Upper lobe of right lung (tissue), 1 donor: ENCODE data around the gene SPSB3. TPM values are rescaled to one million over a fixed set of nuclear protein-coding genes. Genes with fewer than 3 reads are reported as not detected.

ENCODE experiments used
- ATAC-seq: fragments of 200-7000 bp; cut with Tn5 transposase; one replicate; pipeline ENCODE4 v1.9.1; 2020; ENCODE audit warnings: mild to moderate bottlenecking, moderate library complexity
- DNase-seq: peaks from one replicate; pipeline ENCODE4 v3.0.0-alpha.2; 2020
- H3K27ac ChIP-seq: fragments of 200-600 bp; one replicate; pipeline ENCODE4 v1.8.0; 2022
- H3K27me3 ChIP-seq: fragments of 200-600 bp; one replicate; pipeline ENCODE4 v1.8.0; 2022; ENCODE audit warnings: mild to moderate bottlenecking
- H3K36me3 ChIP-seq: fragments of 200-600 bp; one replicate; pipeline ENCODE4 v1.8.0; 2022
- H3K4me1 ChIP-seq: fragments of 200-600 bp; one replicate; pipeline ENCODE4 v1.8.0; 2022
- H3K4me3 ChIP-seq: fragments of 200-600 bp; one replicate; pipeline ENCODE4 v1.8.0; 2022; ENCODE audit warnings: mild to moderate bottlenecking
- H3K9me3 ChIP-seq: fragments of 200-600 bp; one replicate; pipeline ENCODE4 v1.8.0; 2022
- CTCF ChIP-seq: fragments of 200-600 bp; IDR thresholded peaks from one replicate; pipeline ENCODE4 v1.8.0; 2022; ENCODE audit warnings: antibody characterized with exemption
- intact Hi-C: fragments of 100-400 bp; cut with DNase I; formaldehyde crosslinking; loops from one replicate; pipeline ENCODE4 v1.11.0; 2022
- total RNA-seq: library from RNA; stranded (reverse); fragmentation: NEBNext Ultra II Directional; extraction: Animal tissue kit (Norgen Biotek cat#: 25700); gene quantifications from one replicate; pipeline ENCODE4 v1.2.1, GENCODE V29; 2021
- donor health status: DM: no; HTN: yes; CAD: no; lungs with severe emphysema.

Gene SPSB3
- total RNA-seq, 1 donor from 2014 or later: 43.0 TPM

- DNase-seq: no peak
- H3K4me3 ChIP-seq: no peak overlapping the region
- intact Hi-C loops: no loop called here
- H3K9me3 ChIP-seq: no peaks in the 10 kb centered on the region
- no peak for TF ChIP-seq CTCF
- H3K36me3 ChIP-seq: peaks cover 64% of the 10 kb centered on the region
- H3K27me3 ChIP-seq: no peaks in the 10 kb centered on the region
- no peak for ATAC-seq
- no peak overlapping the region for H3K27ac ChIP-seq
- H3K4me1 ChIP-seq: no peaks in the 10 kb centered on the region
Measured at GRCh38 chr16:1745900-1746692, 36.3 kb downstream of the SPSB3 start.

- H3K36me3 ChIP-seq: peaks cover 63% of the 10 kb centered on the region
- H3K27ac ChIP-seq: no peak overlapping the region
- no peaks in the 10 kb centered on the region for H3K4me1 ChIP-seq
- no peaks in the 10 kb centered on the region for H3K9me3 ChIP-seq
- DNase-seq: no peak
- TF ChIP-seq CTCF: no peak
- H3K4me3 ChIP-seq: no peak overlapping the region
- no peaks in the 10 kb centered on the region for H3K27me3 ChIP-seq
- intact Hi-C loops: no loop called here
- no peak for ATAC-seq
Measured at GRCh38 chr16:1745181-1745899, 37.0 kb downstream of the SPSB3 start.

GRCh38 chr16:1744338-1744840 lies 38.0 kb downstream of the SPSB3 start:
- Histone ChIP-seq H3K36me3 (peaks cover 60% of the 10 kb centered on the region), H3K27me3 (no peaks in the 10 kb centered on the region), H3K4me3 (no peak overlapping the region), H3K4me1 (no peaks in the 10 kb centered on the region), H3K27ac (no peak overlapping the region), H3K9me3 (no peaks in the 10 kb centered on the region)
- intact Hi-C loops: no loop called here
- DNase-seq (no peak), ATAC-seq (no peak)
- TF ChIP-seq CTCF: no peak

GRCh38 chr16:1743376-1744337 lies 38.7 kb downstream of the SPSB3 start:
- peaks cover 53% of the 10 kb centered on the region for H3K36me3 ChIP-seq
- DNase-seq (no peak), ATAC-seq (no peak)

More at GRCh38 chr16:1743376-1744337, 38.7 kb downstream of the SPSB3 start:
- H3K9me3 ChIP-seq: no peaks in the 10 kb centered on the region
- intact Hi-C loops: no loop called here
- no peak overlapping the region for H3K27ac ChIP-seq
- TF ChIP-seq CTCF: no peak
- no peak overlapping the region for H3K4me3 ChIP-seq
- H3K4me1 ChIP-seq: no peaks in the 10 kb centered on the region
- H3K27me3 ChIP-seq: no peaks in the 10 kb centered on the region
